Ovary (tissue), 9 donors: ENCODE results near the gene OARD1. TPM values are rescaled to one million over a fixed set of nuclear protein-coding genes. Genes with fewer than 3 reads are reported as not detected.

Source experiments
- DNase-seq, 5 donors: peaks; one replicate each; pipeline ENCODE4 v3.0.0-alpha.2; 2019 to 2020
- H3K27ac ChIP-seq, 2 donors: fragments of 200-600 bp; one replicate each; pipeline versions ENCODE4 v1.5.1 to v1.8.0; 2019 to 2022
- H3K27me3 ChIP-seq: fragments of 200-600 bp; one replicate; pipeline ENCODE4 v1.8.0; 2022
- H3K36me3 ChIP-seq: fragments of 200-600 bp; sonication (generic); one replicate; pipeline ENCODE4 v1.5.1; 2019
- H3K4me1 ChIP-seq: one replicate; pipeline ENCODE4 v1.8.1; 2013; ENCODE audit warnings: mild to moderate bottlenecking, moderate library complexity; ENCODE audit not compliant: insufficient read depth
- H3K4me3 ChIP-seq: fragments of 200-600 bp; sonication (generic); one replicate; pipeline ENCODE4 v1.5.1; 2017
- H3K9me3 ChIP-seq, 2 donors: fragments of 200-600 bp in 1 of 2; sonication (generic) in 1 of 2; one replicate each; pipeline versions ENCODE4 v1.5.1 to v1.8.1; 2013 to 2019; ENCODE audit warnings: mild to moderate bottlenecking in 1 of 2, moderate library complexity in 1 of 2
- CTCF ChIP-seq, 3 donors: fragments of 450-650 bp in 2 of 3; fragments of 200-600 bp in 1 of 3; IDR thresholded peaks; one replicate each; pipeline versions ENCODE4 v1.5.1 to v1.8.0; 2016 to 2022; ENCODE audit warnings: antibody characterized with exemption in 3 of 3, mild to moderate bottlenecking in 1 of 3
- EP300 ChIP-seq: sonication (generic); formaldehyde crosslinking; IDR thresholded peaks from one replicate; pipeline ENCODE4 v1.6.1; 2017; ENCODE audit warnings: antibody characterized with exemption
- POLR2A ChIP-seq: fragments of 450-650 bp; IDR thresholded peaks from one replicate; pipeline ENCODE4 v1.6.1; 2017; ENCODE audit warnings: antibody characterized with exemption, mild to moderate bottlenecking, moderate library complexity
- WGBS, 3 donors: extraction: QIAGEN DNeasy Blood & Tissue Kit in 1 of 3; methylation state at CpG; one replicate each; pipeline versions ENCODE4 v1.1.5 to v1.1.7; 2013 to 2017; 5-methylcytosine and 5-hydroxymethylcytosine counted together
- intact Hi-C, 4 donors: fragments of 100-400 bp; cut with DNase I; formaldehyde crosslinking; loops; one replicate each; pipeline versions ENCODE4 v1.11.0 to v1.15.1; 2022 to 2023
- polyA plus RNA-seq, 2 donors: library from polyadenylated mRNA; stranded (reverse); fragments of 200-250 nt in 1 of 2; fragments of 350-450 nt in 1 of 2; fragmentation: Illumina TruSeq in 1 of 2; extraction: RNeasy Lipid Tissue Mini Kit (QIAGEN cat#74804) in 1 of 2; gene quantifications; one replicate each; pipeline ENCODE4 v1.2.3, GENCODE V29; 2013 to 2014
- total RNA-seq, 7 donors: library from RNA; depleted of rRNA in 2 of 7; stranded (reverse); fragments of >200 nt in 2 of 7; fragmentation: NEBNext Ultra II Directional in 3 of 7; extraction: Animal tissue kit (Norgen Biotek cat#: 25700) in 3 of 7; gene quantifications; one replicate each; pipeline versions ENCODE4 v1.1.0 to v1.2.4, GENCODE V29; 2016 to 2023
- donor health status: DM: no; HTN: no; CAD: no; lungs with moderate emphysema.
- donor health status: DM: no; HTN: no; CAD: no.
- donor health status: Bipolar disorder and iron deficiency.
- donor health status: DM: yes; HTN: yes; CAD: no.
- donor health status: DM: no; HTN: no; CAD: no.
- donor health status: DM: yes; HTN: yes; CAD: no.

Gene OARD1
- total and polyA plus RNA-seq, 9 donors, result 10.6 to 34.5 (median 21.4) TPM

- intact Hi-C loops, result no loop called here
- 80 to 87% (median 82%) methylated on average over 3 of the region's 3 CpGs for WGBS, 3 donors
- no peak overlapping the region for H3K4me3 ChIP-seq
- no peaks in the 10 kb centered on the region for H3K4me1 ChIP-seq
- no peaks in the 10 kb centered on the region for H3K36me3 ChIP-seq
- DNase-seq, result no peak
- H3K9me3 ChIP-seq, result no peaks in the 10 kb centered on the region
- no peaks in the 10 kb centered on the region for H3K27me3 ChIP-seq
- H3K27ac ChIP-seq, result no peak overlapping the region
- TF ChIP-seq CTCF (IDR thresholded peaks at IDR 0.05) (no peak), EP300 (no peak), POLR2A (no peak)
Measured at GRCh38 chr6:41111017-41111416, 38.9 kb upstream of the OARD1 start.

- no peak overlapping the region for H3K4me3 ChIP-seq
- DNase-seq, result no peak
- H3K36me3 ChIP-seq, result no peaks in the 10 kb centered on the region
- intact Hi-C loops, result no loop called here
- no peaks in the 10 kb centered on the region for H3K27me3 ChIP-seq
- 97 to 98% (median 97%) methylated on average over 3 of the region's 3 CpGs for WGBS, 3 donors
- TF ChIP-seq EP300 (no peak), POLR2A (no peak), CTCF (IDR thresholded peaks at IDR 0.05) (no peak)
- H3K27ac ChIP-seq, result no peak overlapping the region
- H3K4me1 ChIP-seq, result no peaks in the 10 kb centered on the region
- no peaks in the 10 kb centered on the region for H3K9me3 ChIP-seq
Measured at GRCh38 chr6:41103847-41104246, 31.7 kb upstream of the OARD1 start.

- no peaks in the 10 kb centered on the region for H3K36me3 ChIP-seq
- H3K4me1 ChIP-seq, result peaks cover 1% of the 10 kb centered on the region
- H3K4me3 ChIP-seq, result no peak overlapping the region
- H3K9me3 ChIP-seq, result no peaks in the 10 kb centered on the region
- no peaks in the 10 kb centered on the region for H3K27me3 ChIP-seq
- H3K27ac ChIP-seq, result no peak overlapping the region
- intact Hi-C loops, result no loop called here
- TF ChIP-seq CTCF (IDR thresholded peaks at IDR 0.05) (no peak), POLR2A (no peak), EP300 (no peak)
- 65 to 78% (median 75%) methylated on average over 42 of the region's 42 CpGs for WGBS, 3 donors
- DNase-seq, result peak in 4 of 5 donors; percentile 15 to 26 (median 19)
Measured at GRCh38 chr6:41100871-41101287, 28.7 kb upstream of the OARD1 start.

GRCh38 chr6:41098366-41098765 is 26.2 kb upstream of the OARD1 start:
- Histone ChIP-seq H3K36me3 (no peaks in the 10 kb centered on the region), H3K9me3 (no peaks in the 10 kb centered on the region)
- WGBS, 3 donors, result 47 to 58% (median 53%) methylated on average over 3 of the region's 3 CpGs

More at GRCh38 chr6:41098366-41098765, 26.2 kb upstream of the OARD1 start:
- no peak for TF ChIP-seq POLR2A
- TF ChIP-seq CTCF (IDR thresholded peaks at IDR 0.05), result no peak
- no peak for TF ChIP-seq EP300
- Histone ChIP-seq H3K27me3 (no peaks in the 10 kb centered on the region), H3K4me1 (peaks cover 1% of the 10 kb centered on the region), H3K27ac (no peak overlapping the region), H3K4me3 (no peak overlapping the region)
- intact Hi-C loops, result no loop called here
- DNase-seq, result no peak
